ENCODE measurements around the gene GRIN2C. TPM values are rescaled to one million over a fixed set of nuclear protein-coding genes. Genes with fewer than 3 reads are reported as not detected.

GRIN2C gene
- total RNA-seq, 1 donor from 2014 or later = 1.0 TPM

- Mint-ChIP-seq H3K9me3 (ENCODE audit: unreplicated experiment) (no peaks in the 10 kb centered on the region), H3K4me1 (ENCODE audit: low read depth, unreplicated experiment) (no peaks in the 10 kb centered on the region), H3K27me3 (ENCODE audit: low read depth, unreplicated experiment) (peaks cover 64% of the 10 kb centered on the region), H3K27ac (ENCODE audit: unreplicated experiment) (no peak overlapping the region), H3K4me3 (ENCODE audit: unreplicated experiment) (peak overlapping the region; percentile 64), H3K36me3 (ENCODE audit: low read depth, unreplicated experiment) (no peaks in the 10 kb centered on the region)
- no peak overlapping the region for H3K4me2 ChIP-seq (ENCODE audit: low read length)
- H3K27ac ChIP-seq (ENCODE audit: low read depth, low read length) = no peak overlapping the region
- no peak for DNase-seq (ENCODE audit: low read depth)
- no peak overlapping the region for H2AFZ ChIP-seq (ENCODE audit: low read depth, low read length)
- TF ChIP-seq EZH2 (IDR thresholded peaks at IDR 0.05; ENCODE audit: insufficient read depth, low read length) (no peak), CTCF (IDR thresholded peaks at IDR 0.05; ENCODE audit: insufficient read depth, low read depth, low read length) (no peak)
- no peak overlapping the region for H3K4me3 ChIP-seq (ENCODE audit: insufficient read depth, low read depth, low read length)
- H3K9ac ChIP-seq (ENCODE audit: low read length) = no peak overlapping the region
- H4K20me1 ChIP-seq (ENCODE audit: insufficient read depth, low read length) = no peaks in the 10 kb centered on the region
- peaks cover 49% of the 10 kb centered on the region for H3K27me3 ChIP-seq (ENCODE audit: insufficient read depth, low read length)
- H3K79me2 ChIP-seq (ENCODE audit: insufficient read depth, low read length) = no peaks in the 10 kb centered on the region
- no peaks in the 10 kb centered on the region for H3K4me1 ChIP-seq (ENCODE audit: insufficient read depth, low read length)
- H3K36me3 ChIP-seq (ENCODE audit: insufficient read depth, low read length) = no peaks in the 10 kb centered on the region
- no peak for FAIRE-seq
- no peaks in the 10 kb centered on the region for H3K9me3 ChIP-seq (ENCODE audit: insufficient read depth, low read depth, low read length)
These were observed 34.4 kb upstream of the GRIN2C start for GRCh38 chr17:74893936-74894671.

GRCh38 chr17:74892974-74893911 is 33.6 kb upstream of the GRIN2C start, which contains the start of gene FADS6:
Gene FADS6 (minus strand): TSS chr17:74893633. CDS start chr17:74893595, 38 bp downstream.
- H3K4me3 Mint-ChIP-seq (ENCODE audit: unreplicated experiment) = peak within 1 kb of the TSS; percentile 64
- H3K27ac Mint-ChIP-seq (ENCODE audit: unreplicated experiment) = no peak within 1 kb of the TSS
- no peaks in the 10 kb centered on the region for H3K36me3 Mint-ChIP-seq (ENCODE audit: low read depth, unreplicated experiment)
- no peak within 1 kb of the TSS for H2AFZ ChIP-seq (ENCODE audit: low read depth, low read length)
- FAIRE-seq = no peak
- peaks cover 55% of the 10 kb centered on the region for H3K27me3 ChIP-seq (ENCODE audit: insufficient read depth, low read length)
- no peak for DNase-seq (ENCODE audit: low read depth)
- H4K20me1 ChIP-seq (ENCODE audit: insufficient read depth, low read length) = no peaks in the 10 kb centered on the region
- no peak within 1 kb of the TSS for H3K4me3 ChIP-seq (ENCODE audit: insufficient read depth, low read depth, low read length)
- H3K4me2 ChIP-seq (ENCODE audit: low read length) = peak within 1 kb of the TSS; percentile 50
- no peaks in the 10 kb centered on the region for H3K9me3 ChIP-seq (ENCODE audit: insufficient read depth, low read depth, low read length)
- H3K4me1 ChIP-seq (ENCODE audit: insufficient read depth, low read length) = no peaks in the 10 kb centered on the region
- H3K27me3 Mint-ChIP-seq (ENCODE audit: low read depth, unreplicated experiment) = peaks cover 59% of the 10 kb centered on the region
- no peak within 1 kb of the TSS for H3K27ac ChIP-seq (ENCODE audit: low read depth, low read length)
- TF ChIP-seq EZH2 (IDR thresholded peaks at IDR 0.05; ENCODE audit: insufficient read depth, low read length) (peak; percentile 97), CTCF (IDR thresholded peaks at IDR 0.05; ENCODE audit: insufficient read depth, low read depth, low read length) (no peak)
- H3K36me3 ChIP-seq (ENCODE audit: insufficient read depth, low read length) = no peaks in the 10 kb centered on the region
- no peaks in the 10 kb centered on the region for H3K9me3 Mint-ChIP-seq (ENCODE audit: unreplicated experiment)
- no peaks in the 10 kb centered on the region for H3K79me2 ChIP-seq (ENCODE audit: insufficient read depth, low read length)
- H3K9ac ChIP-seq (ENCODE audit: low read length) = no peak within 1 kb of the TSS
- no peaks in the 10 kb centered on the region for H3K4me1 Mint-ChIP-seq (ENCODE audit: low read depth, unreplicated experiment)
